Vagina (tissue), 2 donors: ENCODE data around the gene OR4C46. TPM values are rescaled to one million over a fixed set of nuclear protein-coding genes. Genes with fewer than 3 reads are reported as not detected.
"Not testable (repeated sequence)": the region's sequence is repeated elsewhere in the genome, so short reads cannot be mapped to it uniquely, and the experiment has no call there.

Experiments
- DNase-seq, 2 donors: peaks; one replicate each; pipeline ENCODE4 v3.0.0-alpha.2; 2017; ENCODE audit errors: extremely low spot score in 2 of 2
- H3K27ac ChIP-seq: fragments of 200-600 bp; sonication (generic); one replicate; pipeline ENCODE4 v1.5.1; 2019
- H3K27me3 ChIP-seq: fragments of 200-600 bp; sonication (generic); one replicate; pipeline ENCODE4 v1.5.1; 2019
- H3K36me3 ChIP-seq, 2 donors: fragments of 200-600 bp; sonication (generic); one replicate each; pipeline ENCODE4 v1.5.1; 2017 to 2019
- H3K4me1 ChIP-seq: fragments of 200-600 bp; sonication (generic); one replicate; pipeline ENCODE4 v1.5.1; 2019
- H3K4me3 ChIP-seq, 2 donors: fragments of 200-600 bp; sonication (generic); 1 replicate in 1 of 2; 2 replicates in 1 of 2; pipeline ENCODE4 v1.5.1; 2016 to 2019
- H3K9me3 ChIP-seq: fragments of 200-600 bp; sonication (generic); one replicate; pipeline ENCODE4 v1.5.1; 2019
- POLR2A ChIP-seq, 2 donors: fragments of 450-650 bp; IDR thresholded peaks; one replicate each; pipeline ENCODE4 v1.6.1; 2017; ENCODE audit warnings: antibody characterized with exemption in 2 of 2, mild to moderate bottlenecking in 2 of 2, moderate library complexity in 2 of 2
- POLR2AphosphoS5 ChIP-seq, 2 donors: sonication (generic); formaldehyde crosslinking; IDR thresholded peaks; one replicate each; pipeline ENCODE4 v1.9.0; 2017; ENCODE audit warnings: antibody characterized with exemption in 2 of 2, mild to moderate bottlenecking in 2 of 2, low read depth in 1 of 2; ENCODE audit not compliant: insufficient read depth in 1 of 2
- intact Hi-C: fragments of 100-400 bp; cut with DNase I; formaldehyde crosslinking; loops from one replicate; pipeline ENCODE4 v1.15.1; 2023
- total RNA-seq: library from RNA; depleted of rRNA; stranded (reverse); fragments of >200 nt; gene quantifications from one replicate; pipeline ENCODE4 v1.2.3, GENCODE V29; 2016
- TF ChIP-seq, protein P1 (sequence below), 3 experiments: fragments of 450-650 bp in 2 of 3; fragments of 200-600 bp in 1 of 3; sonication (generic) in 1 of 3; IDR thresholded peaks; one replicate each; pipeline ENCODE4 v1.5.1; 2017 to 2019; ENCODE audit warnings: antibody characterized with exemption in 3 of 3, mild to moderate bottlenecking in 2 of 3, moderate library complexity in 2 of 3

The OR4C46 gene
- total RNA-seq: not detected

DNA sequence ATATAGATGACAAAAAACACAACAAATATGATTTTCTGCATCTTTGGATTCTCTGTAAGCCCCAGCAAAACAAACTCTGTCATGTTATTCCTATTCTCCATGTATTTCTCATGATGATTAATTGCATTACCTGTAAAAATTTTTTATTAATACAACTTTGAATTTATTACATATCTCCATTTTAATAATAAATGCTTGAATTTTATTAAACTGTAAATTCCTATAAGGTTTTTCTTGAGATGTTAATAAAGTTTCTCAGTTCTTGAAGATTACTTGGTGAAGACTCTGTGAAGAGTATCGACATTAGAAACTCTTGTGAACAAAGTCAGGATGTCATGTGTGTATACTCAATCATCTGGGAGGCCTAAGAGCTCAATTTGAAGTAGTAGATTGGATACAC lies at the start of gene OR4C46:
TSS of gene OR4C46 (minus strand) at position 101 of the 400 bp plus-strand sequence. CDS start at position 101, 0 bp downstream.
- intact Hi-C loops: no loop called here
- no peak for TF ChIP-seq POLR2AphosphoS5 (IDR thresholded peaks at IDR 0.05; ENCODE audit: insufficient read depth in 1 of 2, low read depth in 1 of 2)
- TF ChIP-seq, protein P1, sequence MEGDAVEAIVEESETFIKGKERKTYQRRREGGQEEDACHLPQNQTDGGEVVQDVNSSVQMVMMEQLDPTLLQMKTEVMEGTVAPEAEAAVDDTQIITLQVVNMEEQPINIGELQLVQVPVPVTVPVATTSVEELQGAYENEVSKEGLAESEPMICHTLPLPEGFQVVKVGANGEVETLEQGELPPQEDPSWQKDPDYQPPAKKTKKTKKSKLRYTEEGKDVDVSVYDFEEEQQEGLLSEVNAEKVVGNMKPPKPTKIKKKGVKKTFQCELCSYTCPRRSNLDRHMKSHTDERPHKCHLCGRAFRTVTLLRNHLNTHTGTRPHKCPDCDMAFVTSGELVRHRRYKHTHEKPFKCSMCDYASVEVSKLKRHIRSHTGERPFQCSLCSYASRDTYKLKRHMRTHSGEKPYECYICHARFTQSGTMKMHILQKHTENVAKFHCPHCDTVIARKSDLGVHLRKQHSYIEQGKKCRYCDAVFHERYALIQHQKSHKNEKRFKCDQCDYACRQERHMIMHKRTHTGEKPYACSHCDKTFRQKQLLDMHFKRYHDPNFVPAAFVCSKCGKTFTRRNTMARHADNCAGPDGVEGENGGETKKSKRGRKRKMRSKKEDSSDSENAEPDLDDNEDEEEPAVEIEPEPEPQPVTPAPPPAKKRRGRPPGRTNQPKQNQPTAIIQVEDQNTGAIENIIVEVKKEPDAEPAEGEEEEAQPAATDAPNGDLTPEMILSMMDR (IDR thresholded peaks at IDR 0.05): no peak
- no peak for TF ChIP-seq POLR2A (IDR thresholded peaks at IDR 0.05)

DNA sequence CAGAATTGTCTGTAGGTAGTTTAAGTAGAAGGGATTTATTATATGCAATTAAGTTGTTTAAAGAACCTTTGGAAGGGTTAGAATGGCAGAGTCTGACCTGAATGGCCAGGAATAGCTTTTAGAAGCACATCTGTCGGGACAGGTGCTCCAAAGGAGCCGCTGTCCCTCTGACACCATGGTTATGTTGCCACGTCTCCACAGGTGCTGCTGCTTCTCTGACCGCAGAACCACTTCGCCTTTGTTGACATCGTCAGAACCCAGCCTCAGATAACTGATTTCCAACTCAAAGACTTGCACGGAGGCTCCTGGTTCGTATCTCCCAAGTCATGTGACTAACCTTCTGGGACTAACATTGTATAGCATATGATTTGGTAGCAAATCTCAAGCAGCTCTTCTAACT lies 41.8 kb upstream of the OR4C46 start:
- DNase-seq, H3K27ac ChIP-seq, H3K4me3 ChIP-seq, H3K9me3 ChIP-seq, H3K4me1 ChIP-seq, H3K36me3 ChIP-seq, H3K27me3 ChIP-seq, intact Hi-C loops: not testable (repeated sequence)

More for the DNA sequence above, at the start of gene OR4C46:
- no peaks in the 10 kb centered on the region for H3K9me3 ChIP-seq
- no peak within 1 kb of the TSS for H3K4me3 ChIP-seq
- H3K27ac ChIP-seq: no peak within 1 kb of the TSS
- no peaks in the 10 kb centered on the region for H3K27me3 ChIP-seq
- DNase-seq: no peak
- H3K36me3 ChIP-seq: no peaks in the 10 kb centered on the region
- no peaks in the 10 kb centered on the region for H3K4me1 ChIP-seq

DNA sequence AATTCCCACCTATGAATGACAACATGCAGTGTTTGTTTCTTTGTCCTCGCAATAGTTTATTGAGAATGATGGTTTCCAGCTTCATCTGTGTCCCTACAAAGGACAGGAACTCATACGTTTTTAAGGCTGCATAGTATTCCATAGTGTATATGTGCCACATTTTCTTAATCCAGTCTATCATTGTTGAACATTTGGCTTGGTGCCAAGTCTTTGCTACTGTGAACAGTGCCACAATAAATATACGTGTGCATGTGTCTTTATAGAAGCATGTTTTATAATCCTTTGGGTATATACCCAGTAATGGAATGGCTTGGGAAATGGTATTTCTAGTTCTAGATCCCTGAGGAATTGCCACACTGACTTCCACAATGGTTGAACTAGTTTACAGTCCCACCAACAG lies 42.4 kb downstream of the OR4C46 start:
- H3K4me3 ChIP-seq, H3K27me3 ChIP-seq, DNase-seq, intact Hi-C loops, H3K36me3 ChIP-seq, H3K27ac ChIP-seq, H3K4me1 ChIP-seq: not testable (repeated sequence)
- H3K9me3 ChIP-seq: peaks cover 15% of the 10 kb centered on the region

DNA sequence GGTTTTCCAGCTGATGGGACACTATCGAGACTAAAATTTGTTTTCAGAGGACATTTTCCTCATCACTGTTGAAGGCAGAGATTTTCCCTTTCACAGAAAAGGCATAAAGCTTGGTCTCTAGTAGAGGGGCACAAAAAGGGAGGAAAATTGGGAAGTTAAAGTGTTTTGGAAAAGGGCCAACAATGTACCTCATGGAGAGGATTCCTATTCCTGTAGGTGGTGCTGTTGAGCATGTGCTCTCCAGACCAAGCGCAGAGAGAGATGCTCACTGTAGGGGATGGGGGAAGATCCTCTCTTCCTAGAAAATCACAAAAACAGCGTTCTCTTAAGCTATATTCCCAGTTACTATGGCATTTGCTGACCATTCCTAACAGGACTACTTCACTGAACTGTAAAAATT lies 44.9 kb downstream of the OR4C46 start:
- Histone ChIP-seq H3K9me3 (peaks cover 15% of the 10 kb centered on the region), H3K27me3 (no peaks in the 10 kb centered on the region), H3K4me1 (no peaks in the 10 kb centered on the region), H3K36me3 (no peaks in the 10 kb centered on the region), H3K4me3 (no peak overlapping the region), H3K27ac (no peak overlapping the region)
- DNase-seq: no peak
- no peak for TF ChIP-seq POLR2A (IDR thresholded peaks at IDR 0.05)
- TF ChIP-seq, protein P1 (IDR thresholded peaks at IDR 0.05): no peak
- intact Hi-C loops: no loop called here

DNA sequence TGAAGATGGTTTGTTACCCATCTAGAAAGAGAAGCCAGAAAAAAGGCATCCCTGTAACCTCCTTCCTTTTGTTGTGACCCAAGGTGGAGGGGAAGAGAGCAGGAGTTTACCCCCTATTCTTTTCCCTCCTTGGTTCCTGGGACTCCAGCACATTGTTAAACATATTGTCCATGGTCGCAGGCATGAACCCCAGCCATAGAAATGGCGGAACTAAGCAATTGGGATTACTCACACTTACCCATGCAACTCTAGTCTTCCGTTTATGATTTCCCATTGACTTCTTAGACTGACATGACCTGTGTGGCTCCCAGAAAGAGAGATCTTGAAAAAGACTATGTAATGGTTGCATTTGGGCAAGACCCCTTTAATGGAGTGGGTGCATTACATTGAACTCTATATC lies 45.4 kb downstream of the OR4C46 start:
- Histone ChIP-seq H3K4me1 (no peaks in the 10 kb centered on the region), H3K27ac (no peak overlapping the region), H3K27me3 (no peaks in the 10 kb centered on the region), H3K36me3 (no peaks in the 10 kb centered on the region), H3K4me3 (no peak overlapping the region), H3K9me3 (peaks cover 15% of the 10 kb centered on the region)
- no peak for DNase-seq
- intact Hi-C loops: no loop called here
- TF ChIP-seq POLR2A (IDR thresholded peaks at IDR 0.05) (no peak), POLR2AphosphoS5 (IDR thresholded peaks at IDR 0.05; ENCODE audit: insufficient read depth in 1 of 2, low read depth in 1 of 2) (no peak)
- TF ChIP-seq, protein P1 (IDR thresholded peaks at IDR 0.05): no peak

Other genes starting within 250 kb of the OR4C46 start
- not detected for gene OR4A5, start 102.8 kb upstream of the OR4C46 start, total RNA-seq